ENCODE data around the gene MPLKIP. TPM values are rescaled to one million over a fixed set of nuclear protein-coding genes. Genes with fewer than 3 reads are reported as not detected.
"Not testable (repeated sequence)": the region's sequence is repeated elsewhere in the genome, so short reads cannot be mapped to it uniquely, and the experiment has no call there.

The MPLKIP gene
- total RNA-seq (10 to 100 TPM; 17.8 to 25.8 TPM), polyA plus RNA-seq (10 to 100 TPM; 28.7 to 34.7 TPM)
- long read RNA-seq, donor 1, full-length matches to known transcripts, result 15 of 18 reads
- long read RNA-seq, donor 1, partial matches to known transcripts, result 0 of 18 reads
- long read RNA-seq, donor 1, other reads (novel, unspliced or antisense), result 3 of 18 reads
- long read RNA-seq, donor 2, full-length matches to known transcripts, result 12 of 12 reads
- long read RNA-seq, donor 2, partial matches to known transcripts, result 0 of 12 reads
- long read RNA-seq, donor 2, other reads (novel, unspliced or antisense), result 0 of 12 reads

GRCh38 chr7:40134428-40135316, at the start of gene MPLKIP, which contains the start of gene SUGCT:
Gene MPLKIP (minus strand): TSS chr7:40134622. CDS start chr7:40134567, 55 bp downstream.
Gene SUGCT (plus strand): TSS chr7:40135005.
- 0 to 1% methylated on average over 57 to 75 of the region's 75 CpGs for WGBS, 2 donors
- intact Hi-C loops (cut with DNase I), result loop anchor here in 1 of 2 donors (10.0 kb wide), 1 partner anchor 180 kb away; the partner anchor contains the start of gene CDK13

GRCh38 chr7:40182452-40182851, 48.0 kb upstream of the MPLKIP start:
- Histone ChIP-seq H3K27ac (ENCODE audit: low read depth in 1 of 2, low read length in 2 of 2) (no peak overlapping the region), H3K27me3 (ENCODE audit: control insufficient read depth in 1 of 2, insufficient read depth in 2 of 2, low read length in 1 of 2) (no peaks in the 10 kb centered on the region), H3K4me1 (ENCODE audit: control insufficient read depth in 1 of 2, insufficient read depth in 2 of 2, low read length in 2 of 2) (no peaks in the 10 kb centered on the region), H3K36me3 (ENCODE audit: control insufficient read depth in 1 of 2, insufficient read depth in 2 of 2, low read length in 1 of 2) (no peaks in the 10 kb centered on the region), H3K9me3 (ENCODE audit: control insufficient read depth, low read length) (no peaks in the 10 kb centered on the region), H3K4me3 (ENCODE audit: low read length in 2 of 2) (no peak overlapping the region)
- no peak for ATAC-seq (ENCODE audit: low FRiP score)
- 90 to 93% methylated on average over 4 of the region's 4 CpGs for WGBS, 2 donors
- intact Hi-C loops (cut with DNase I), result no loop called here
- no peak for DNase-seq

More at GRCh38 chr7:40134428-40135316, at the start of gene MPLKIP, which contains the start of gene SUGCT:
- ATAC-seq (ENCODE audit: low FRiP score) (peak; percentile 99), DNase-seq (peak; percentile 87 to 93)
- Histone ChIP-seq H3K27ac (ENCODE audit: low read depth in 1 of 2, low read length in 2 of 2) (peak within 1 kb of the TSS; percentile 36 to 81), H3K4me1 (ENCODE audit: control insufficient read depth in 1 of 2, insufficient read depth in 2 of 2, low read length in 2 of 2) (no peaks in the 10 kb centered on the region), H3K36me3 (ENCODE audit: control insufficient read depth in 1 of 2, insufficient read depth in 2 of 2, low read length in 1 of 2) (no peaks in the 10 kb centered on the region), H3K9me3 (ENCODE audit: control insufficient read depth, low read length) (no peaks in the 10 kb centered on the region), H3K4me3 (ENCODE audit: low read length in 2 of 2) (peak within 1 kb of the TSS; percentile 88 to 89), H3K27me3 (ENCODE audit: control insufficient read depth in 1 of 2, insufficient read depth in 2 of 2, low read length in 1 of 2) (no peaks in the 10 kb centered on the region)

DNA sequence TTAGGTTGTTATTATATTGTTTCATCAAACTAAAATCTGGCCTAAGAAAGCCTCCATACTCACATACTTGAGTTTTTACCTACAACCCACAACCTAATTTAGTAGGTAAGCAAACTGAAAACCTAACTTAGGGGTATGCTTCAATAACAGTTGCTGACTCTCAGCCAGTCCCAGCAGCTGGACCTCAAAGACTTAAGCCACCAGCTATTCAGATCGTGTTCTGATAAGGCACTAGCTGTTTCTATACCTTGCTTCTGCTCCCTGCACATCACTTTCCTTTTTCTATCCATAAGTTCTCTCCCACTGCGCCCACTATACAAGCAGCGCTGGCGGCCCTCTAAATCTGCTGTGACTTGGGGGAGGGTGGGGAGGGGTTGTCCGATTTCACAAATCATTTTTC, 42.6 kb upstream of the MPLKIP start:
- H3K27ac ChIP-seq (ENCODE audit: low read depth in 1 of 2, low read length in 2 of 2), result no peak overlapping the region
- ATAC-seq (ENCODE audit: low FRiP score), result no peak

GRCh38 chr7:40175725-40176510, 41.5 kb upstream of the MPLKIP start:
- DNase-seq, result no peak
- Histone ChIP-seq H3K9me3 (ENCODE audit: control insufficient read depth, low read length) (no peaks in the 10 kb centered on the region), H3K4me3 (ENCODE audit: low read length in 2 of 2) (no peak overlapping the region), H3K4me1 (ENCODE audit: control insufficient read depth in 1 of 2, insufficient read depth in 2 of 2, low read length in 2 of 2) (no peaks in the 10 kb centered on the region), H3K27ac (ENCODE audit: low read depth in 1 of 2, low read length in 2 of 2) (no peak overlapping the region), H3K27me3 (ENCODE audit: control insufficient read depth in 1 of 2, insufficient read depth in 2 of 2, low read length in 1 of 2) (no peaks in the 10 kb centered on the region), H3K36me3 (ENCODE audit: control insufficient read depth in 1 of 2, insufficient read depth in 2 of 2, low read length in 1 of 2) (no peaks in the 10 kb centered on the region)
- WGBS, 2 donors, result 97% methylated on average over 9 of the region's 9 CpGs
- ATAC-seq (ENCODE audit: low FRiP score), result no peak
- intact Hi-C loops (cut with DNase I), result no loop called here

More for the DNA sequence above, 42.6 kb upstream of the MPLKIP start:
- no peak for DNase-seq
- intact Hi-C loops (cut with DNase I), result no loop called here
- H3K4me3 ChIP-seq (ENCODE audit: low read length in 2 of 2), result no peak overlapping the region
- no peaks in the 10 kb centered on the region for H3K27me3 ChIP-seq (ENCODE audit: control insufficient read depth in 1 of 2, insufficient read depth in 2 of 2, low read length in 1 of 2)
- no peaks in the 10 kb centered on the region for H3K36me3 ChIP-seq (ENCODE audit: control insufficient read depth in 1 of 2, insufficient read depth in 2 of 2, low read length in 1 of 2)
- H3K4me1 ChIP-seq (ENCODE audit: control insufficient read depth in 1 of 2, insufficient read depth in 2 of 2, low read length in 2 of 2), result no peaks in the 10 kb centered on the region
- H3K9me3 ChIP-seq (ENCODE audit: control insufficient read depth, low read length), result no peaks in the 10 kb centered on the region
- WGBS, 2 donors, result 92 to 94% methylated on average over 5 of the region's 5 CpGs

DNA sequence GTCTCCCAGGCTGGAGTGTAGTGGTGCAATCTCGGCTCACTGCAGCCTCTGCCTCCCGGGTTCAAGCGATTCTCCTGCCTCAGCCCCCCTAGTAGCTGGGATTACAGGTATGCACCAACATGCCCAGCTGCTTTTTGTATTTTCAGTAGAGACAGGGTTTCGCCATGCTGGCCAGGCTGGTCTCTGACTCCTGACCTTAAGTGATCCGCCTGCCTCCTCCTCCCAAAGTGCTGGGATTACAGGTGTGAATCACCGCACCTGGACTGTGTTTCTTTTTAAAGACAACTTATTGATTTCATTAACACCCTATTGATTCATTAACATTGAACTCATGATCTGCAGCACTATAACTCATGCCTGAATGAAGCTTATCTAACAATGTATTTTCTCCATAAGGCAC, 40.8 kb upstream of the MPLKIP start:
- H3K4me3 ChIP-seq (ENCODE audit: low read length in 2 of 2); H3K27me3 ChIP-seq (ENCODE audit: control insufficient read depth in 1 of 2, insufficient read depth in 2 of 2, low read length in 1 of 2); H3K36me3 ChIP-seq (ENCODE audit: control insufficient read depth in 1 of 2, insufficient read depth in 2 of 2, low read length in 1 of 2); intact Hi-C loops (cut with DNase I); ATAC-seq (ENCODE audit: low FRiP score); H3K27ac ChIP-seq (ENCODE audit: low read depth in 1 of 2, low read length in 2 of 2); DNase-seq; H3K4me1 ChIP-seq (ENCODE audit: control insufficient read depth in 1 of 2, insufficient read depth in 2 of 2, low read length in 2 of 2); H3K9me3 ChIP-seq (ENCODE audit: control insufficient read depth, low read length): not testable (repeated sequence)
- WGBS, 2 donors, result 97% methylated on average over 6 of the region's 6 CpGs

DNA sequence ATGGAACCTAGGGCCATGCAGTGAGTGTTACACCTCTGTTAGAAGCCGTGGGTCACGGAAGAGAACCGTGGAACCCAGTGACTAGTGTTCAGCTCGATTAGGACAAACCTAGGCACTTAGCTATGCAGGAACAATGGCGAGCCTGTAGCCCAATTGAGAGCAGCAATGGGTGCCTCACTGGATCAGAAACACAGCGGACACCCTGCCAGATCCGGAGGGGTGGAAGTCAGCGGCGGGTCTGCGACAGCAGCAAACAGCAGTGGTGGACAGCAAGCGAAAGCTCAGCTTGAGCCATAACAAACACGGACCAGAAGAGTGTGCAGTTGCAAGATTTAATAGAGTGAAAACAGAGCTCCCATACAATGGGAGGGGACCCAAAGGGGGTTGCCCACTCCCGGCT, 38.7 kb upstream of the MPLKIP start:
- H3K9me3 ChIP-seq (ENCODE audit: control insufficient read depth, low read length); H3K4me3 ChIP-seq (ENCODE audit: low read length in 2 of 2); H3K27me3 ChIP-seq (ENCODE audit: control insufficient read depth in 1 of 2, insufficient read depth in 2 of 2, low read length in 1 of 2); ATAC-seq (ENCODE audit: low FRiP score); H3K4me1 ChIP-seq (ENCODE audit: control insufficient read depth in 1 of 2, insufficient read depth in 2 of 2, low read length in 2 of 2); DNase-seq; H3K36me3 ChIP-seq (ENCODE audit: control insufficient read depth in 1 of 2, insufficient read depth in 2 of 2, low read length in 1 of 2); H3K27ac ChIP-seq (ENCODE audit: low read depth in 1 of 2, low read length in 2 of 2); intact Hi-C loops (cut with DNase I): not testable (repeated sequence)
- WGBS, 2 donors, result 92 to 94% methylated on average over 13 of the region's 13 CpGs

DNA sequence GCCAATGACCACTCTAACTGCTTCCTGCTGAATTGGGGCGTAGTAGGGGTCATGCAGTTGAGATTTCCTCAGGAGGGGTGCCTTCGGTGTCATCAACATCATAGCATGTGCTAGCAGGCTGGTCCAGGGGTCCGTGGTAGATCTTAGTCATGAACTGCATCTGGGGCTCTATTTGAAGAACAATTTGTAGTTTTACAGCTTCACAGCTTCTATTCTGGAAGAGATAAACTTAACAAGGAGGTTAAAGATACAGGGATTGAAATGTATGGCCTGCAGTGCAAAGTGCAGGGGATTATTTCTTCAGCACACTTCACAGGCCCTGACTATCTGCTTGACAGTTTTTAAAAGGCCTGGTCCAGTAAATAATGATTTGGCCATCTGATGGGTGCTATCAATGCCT, 33.8 kb upstream of the MPLKIP start:
- H3K9me3 ChIP-seq (ENCODE audit: control insufficient read depth, low read length); intact Hi-C loops (cut with DNase I); DNase-seq; H3K27me3 ChIP-seq (ENCODE audit: control insufficient read depth in 1 of 2, insufficient read depth in 2 of 2, low read length in 1 of 2); H3K4me1 ChIP-seq (ENCODE audit: control insufficient read depth in 1 of 2, insufficient read depth in 2 of 2, low read length in 2 of 2); H3K4me3 ChIP-seq (ENCODE audit: low read length in 2 of 2); ATAC-seq (ENCODE audit: low FRiP score); H3K36me3 ChIP-seq (ENCODE audit: control insufficient read depth in 1 of 2, insufficient read depth in 2 of 2, low read length in 1 of 2); H3K27ac ChIP-seq (ENCODE audit: low read depth in 1 of 2, low read length in 2 of 2): not testable (repeated sequence)
- 95 to 96% methylated on average over 3 of the region's 3 CpGs for WGBS, 2 donors

- Histone ChIP-seq H3K4me3 (ENCODE audit: low read length in 2 of 2) (no peak overlapping the region), H3K27me3 (ENCODE audit: control insufficient read depth in 1 of 2, insufficient read depth in 2 of 2, low read length in 1 of 2) (no peaks in the 10 kb centered on the region), H3K9me3 (ENCODE audit: control insufficient read depth, low read length) (no peaks in the 10 kb centered on the region), H3K4me1 (ENCODE audit: control insufficient read depth in 1 of 2, insufficient read depth in 2 of 2, low read length in 2 of 2) (no peaks in the 10 kb centered on the region), H3K27ac (ENCODE audit: low read depth in 1 of 2, low read length in 2 of 2) (no peak overlapping the region), H3K36me3 (ENCODE audit: control insufficient read depth in 1 of 2, insufficient read depth in 2 of 2, low read length in 1 of 2) (no peaks in the 10 kb centered on the region)
- DNase-seq (no peak), ATAC-seq (ENCODE audit: low FRiP score) (no peak)
- 96 to 98% methylated on average over 3 of the region's 3 CpGs for WGBS, 2 donors
- intact Hi-C loops (cut with DNase I), result no loop called here
Observed at GRCh38 chr7:40167291-40167690, 32.9 kb upstream of the MPLKIP start.
